Colonic mucosa (tissue), 4 donors: ENCODE measurements around the gene ARSB. TPM values are rescaled to one million over a fixed set of nuclear protein-coding genes. Genes with fewer than 3 reads are reported as not detected.

Experiments
- DNase-seq: peaks from one replicate; pipeline ENCODE4 v3.0.0-alpha.2; 2020
- H3K27ac ChIP-seq: fragments of 200-600 bp; one replicate; pipeline ENCODE4 v1.8.0; 2021
- H3K27me3 ChIP-seq: fragments of 200-600 bp; one replicate; pipeline ENCODE4 v1.8.0; 2021
- H3K36me3 ChIP-seq: fragments of 200-600 bp; one replicate; pipeline ENCODE4 v1.8.0; 2021
- H3K4me1 ChIP-seq: fragments of 200-600 bp; one replicate; pipeline ENCODE4 v1.8.0; 2021; ENCODE audit warnings: mild to moderate bottlenecking
- H3K4me3 ChIP-seq: fragments of 200-600 bp; one replicate; pipeline ENCODE4 v1.8.0; 2021
- H3K9ac ChIP-seq, 2 donors: one replicate each; pipeline ENCODE4 v1.7.0; 2013; ENCODE audit warnings: control low read depth in 2 of 2, low read depth in 2 of 2, low read length in 2 of 2
- H3K9me3 ChIP-seq: fragments of 200-600 bp; one replicate; pipeline ENCODE4 v1.8.0; 2021
- intact Hi-C: fragments of 100-400 bp; cut with DNase I; formaldehyde crosslinking; loops from one replicate; pipeline ENCODE4 v1.14.1; 2022
- total RNA-seq, 2 donors: library from RNA; stranded (reverse); fragmentation: NEBNext Ultra II Directional in 1 of 2; extraction: Animal tissue kit (Norgen Biotek cat#: 25700) in 1 of 2; gene quantifications; one replicate each; pipeline ENCODE4 v1.2.1, GENCODE V29; 2021
- TF ChIP-seq, protein P1 (sequence below): fragments of 200-600 bp; IDR thresholded peaks from one replicate; pipeline ENCODE4 v1.8.0; 2022; ENCODE audit warnings: antibody characterized with exemption, mild to moderate bottlenecking
- donor health status: healthy.
- donor health status: DM: no; HTN: no; CAD: no.
- donor health status: DM: no; HTN: no; CAD: no.

ARSB gene
- total RNA-seq, 2 donors from 2014 or later: 10.1 to 11.4 TPM

DNA sequence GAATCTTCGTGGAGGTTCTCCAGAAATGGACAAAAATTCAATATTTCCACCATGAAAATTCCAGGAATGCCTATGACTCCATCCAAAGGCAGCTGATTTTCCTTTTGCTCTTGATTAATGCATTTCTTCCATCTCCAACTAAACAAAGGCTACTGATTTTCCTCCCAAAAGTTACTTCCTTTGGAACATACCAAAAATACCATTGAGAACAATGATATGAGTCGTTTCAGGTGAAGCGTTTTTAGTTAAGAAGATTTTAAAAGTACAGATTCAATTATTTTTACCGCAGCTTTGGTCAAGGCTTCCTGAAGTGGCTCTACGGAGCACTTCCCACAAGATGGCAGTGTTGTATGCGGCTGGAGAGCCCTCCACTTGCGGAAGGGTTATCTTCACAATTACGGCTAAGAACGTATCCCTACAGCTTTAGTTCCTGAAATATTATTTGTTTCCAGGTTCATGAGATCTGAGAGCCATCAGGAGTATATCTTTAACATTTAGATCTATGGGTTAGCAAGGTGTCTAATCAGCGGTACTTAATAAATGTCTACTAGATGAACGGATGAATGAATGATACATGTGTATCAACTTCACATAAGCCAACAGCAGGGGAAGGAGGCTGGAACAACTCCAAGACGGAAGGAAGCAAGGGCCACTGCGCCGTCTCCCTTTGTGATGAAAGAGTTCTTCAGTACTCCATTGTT, 35.9 kb upstream of the ARSB start:
- DNase-seq: peak; percentile 60
- TF ChIP-seq, protein P1, sequence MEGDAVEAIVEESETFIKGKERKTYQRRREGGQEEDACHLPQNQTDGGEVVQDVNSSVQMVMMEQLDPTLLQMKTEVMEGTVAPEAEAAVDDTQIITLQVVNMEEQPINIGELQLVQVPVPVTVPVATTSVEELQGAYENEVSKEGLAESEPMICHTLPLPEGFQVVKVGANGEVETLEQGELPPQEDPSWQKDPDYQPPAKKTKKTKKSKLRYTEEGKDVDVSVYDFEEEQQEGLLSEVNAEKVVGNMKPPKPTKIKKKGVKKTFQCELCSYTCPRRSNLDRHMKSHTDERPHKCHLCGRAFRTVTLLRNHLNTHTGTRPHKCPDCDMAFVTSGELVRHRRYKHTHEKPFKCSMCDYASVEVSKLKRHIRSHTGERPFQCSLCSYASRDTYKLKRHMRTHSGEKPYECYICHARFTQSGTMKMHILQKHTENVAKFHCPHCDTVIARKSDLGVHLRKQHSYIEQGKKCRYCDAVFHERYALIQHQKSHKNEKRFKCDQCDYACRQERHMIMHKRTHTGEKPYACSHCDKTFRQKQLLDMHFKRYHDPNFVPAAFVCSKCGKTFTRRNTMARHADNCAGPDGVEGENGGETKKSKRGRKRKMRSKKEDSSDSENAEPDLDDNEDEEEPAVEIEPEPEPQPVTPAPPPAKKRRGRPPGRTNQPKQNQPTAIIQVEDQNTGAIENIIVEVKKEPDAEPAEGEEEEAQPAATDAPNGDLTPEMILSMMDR: peak; percentile 59
- Histone ChIP-seq H3K36me3 (no peaks in the 10 kb centered on the region), H3K27ac (no peak overlapping the region), H3K9me3 (no peaks in the 10 kb centered on the region), H3K4me3 (no peak overlapping the region), H3K9ac (no peak overlapping the region), H3K4me1 (no peaks in the 10 kb centered on the region), H3K27me3 (no peaks in the 10 kb centered on the region)
- intact Hi-C loops: loop anchor here (5.0 kb wide), 1 partner anchor 441 kb away; no protein-coding TSS in a partner anchor

DNA sequence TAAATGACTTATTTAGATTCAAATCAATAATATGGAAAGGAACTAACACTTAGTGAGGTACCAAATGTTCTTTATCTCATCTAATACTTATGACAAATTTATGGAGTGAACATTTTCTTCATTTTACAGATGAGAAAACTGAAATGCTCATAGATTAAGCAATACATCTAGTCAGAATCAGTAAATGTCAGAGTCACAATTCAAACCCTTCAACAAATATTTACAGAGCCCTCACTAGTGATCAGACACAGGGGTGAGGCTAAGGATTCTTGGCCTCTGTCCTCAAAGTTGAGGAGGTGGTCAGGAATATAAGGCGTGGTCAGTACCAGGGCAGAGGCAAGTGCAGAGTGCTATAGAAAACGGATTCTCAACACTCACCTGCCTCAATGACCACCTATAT, 29.5 kb upstream of the ARSB start:
- no peak overlapping the region for H3K27ac ChIP-seq
- no peaks in the 10 kb centered on the region for H3K27me3 ChIP-seq
- TF ChIP-seq, protein P1: no peak
- no peak for DNase-seq
- H3K9me3 ChIP-seq: no peaks in the 10 kb centered on the region
- no peaks in the 10 kb centered on the region for H3K36me3 ChIP-seq
- no peaks in the 10 kb centered on the region for H3K4me1 ChIP-seq
- intact Hi-C loops: no loop called here
- H3K4me3 ChIP-seq: no peak overlapping the region
- no peak overlapping the region for H3K9ac ChIP-seq

DNA sequence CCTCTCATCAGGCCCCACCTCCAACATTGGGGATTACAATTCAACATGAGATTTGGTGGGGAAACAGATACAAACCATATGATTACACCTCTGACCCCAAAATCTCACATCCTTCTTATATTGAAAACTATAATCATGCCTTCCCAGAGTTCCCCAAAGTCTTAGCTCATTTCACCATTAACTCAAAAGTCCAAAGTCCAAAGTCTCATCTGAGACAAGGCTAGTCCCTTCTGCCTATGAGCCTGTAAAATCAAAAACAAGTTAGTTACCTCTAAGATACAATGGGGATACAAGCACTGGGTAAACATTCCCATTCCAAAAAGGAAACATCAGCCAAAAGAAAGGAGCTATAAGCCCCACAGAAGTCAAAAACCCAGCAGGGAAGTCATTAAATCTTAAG, 26.8 kb upstream of the ARSB start:
- Histone ChIP-seq H3K9me3 (no peaks in the 10 kb centered on the region), H3K27me3 (no peaks in the 10 kb centered on the region), H3K4me3 (no peak overlapping the region), H3K27ac (no peak overlapping the region), H3K9ac (no peak overlapping the region), H3K4me1 (no peaks in the 10 kb centered on the region), H3K36me3 (no peaks in the 10 kb centered on the region)
- intact Hi-C loops: no loop called here
- TF ChIP-seq, protein P1: no peak
- no peak for DNase-seq

DNA sequence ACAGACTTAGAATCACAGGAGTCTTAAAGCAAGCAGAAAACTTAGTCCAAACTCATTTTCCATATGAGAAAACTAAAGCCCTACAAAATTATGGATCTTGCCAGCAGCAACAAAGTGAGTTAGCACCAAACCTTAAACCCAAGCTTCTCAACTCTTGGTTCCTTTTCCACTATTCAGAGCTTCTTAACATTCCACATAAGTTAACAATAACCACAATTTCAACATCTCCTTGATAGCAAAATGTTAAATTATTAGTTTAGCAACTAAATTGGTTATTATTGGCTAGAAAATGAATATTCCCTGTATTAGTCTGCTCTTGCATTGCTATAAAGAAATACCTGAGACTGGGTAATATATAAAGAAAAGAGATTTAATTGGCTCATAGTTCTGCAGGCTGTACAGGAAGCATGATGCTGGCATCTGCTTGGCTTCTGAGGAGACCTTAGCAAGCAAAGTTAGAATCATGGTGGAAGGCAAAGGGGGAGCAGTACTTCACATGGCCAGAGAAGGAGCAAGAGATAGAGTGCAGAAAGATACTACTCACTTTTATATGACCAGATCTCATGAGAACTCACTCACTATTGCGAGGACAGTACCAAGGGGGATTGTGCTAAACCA, 26.2 kb upstream of the ARSB start:
- no peaks in the 10 kb centered on the region for H3K9me3 ChIP-seq
- TF ChIP-seq, protein P1: no peak
- no peaks in the 10 kb centered on the region for H3K27me3 ChIP-seq

DNA sequence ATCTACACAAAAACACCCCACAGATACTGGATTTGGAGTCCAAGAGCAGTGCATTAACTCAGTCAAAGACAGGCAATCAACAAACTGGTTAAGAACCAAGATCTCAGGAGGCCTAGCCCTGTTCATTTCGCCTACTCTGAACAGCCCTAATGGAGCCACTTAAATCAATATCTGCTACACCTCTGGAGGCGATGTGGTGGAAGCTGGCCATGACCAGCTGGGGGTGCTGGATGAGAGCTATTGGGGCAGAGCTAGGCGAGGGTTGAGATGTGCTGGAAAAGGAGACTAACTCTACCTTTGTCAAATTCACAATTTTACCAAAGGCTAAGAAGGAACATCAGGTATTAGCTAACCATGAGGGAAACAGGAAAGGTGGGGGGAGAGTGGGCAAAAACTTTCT, 23.3 kb upstream of the ARSB start:
- Histone ChIP-seq H3K27ac (no peak overlapping the region), H3K9me3 (no peaks in the 10 kb centered on the region), H3K4me3 (no peak overlapping the region), H3K4me1 (no peaks in the 10 kb centered on the region), H3K36me3 (no peaks in the 10 kb centered on the region), H3K27me3 (no peaks in the 10 kb centered on the region), H3K9ac (no peak overlapping the region)
- no peak for DNase-seq
- TF ChIP-seq, protein P1: no peak
- intact Hi-C loops: no loop called here

More for the DNA sequence above, 26.2 kb upstream of the ARSB start:
- no peak for DNase-seq
- intact Hi-C loops: no loop called here
- Histone ChIP-seq H3K36me3 (no peaks in the 10 kb centered on the region), H3K27ac (no peak overlapping the region), H3K9ac (no peak overlapping the region), H3K4me1 (no peaks in the 10 kb centered on the region), H3K4me3 (no peak overlapping the region)
